ENCODE data around the gene DNASE1L1. TPM values are rescaled to one million over a fixed set of nuclear protein-coding genes. Genes with fewer than 3 reads are reported as not detected.

Gene DNASE1L1
- total RNA-seq, 4 donors from 2014 or later: 21.7 to 41.4 (median 32.1) TPM

DNA sequence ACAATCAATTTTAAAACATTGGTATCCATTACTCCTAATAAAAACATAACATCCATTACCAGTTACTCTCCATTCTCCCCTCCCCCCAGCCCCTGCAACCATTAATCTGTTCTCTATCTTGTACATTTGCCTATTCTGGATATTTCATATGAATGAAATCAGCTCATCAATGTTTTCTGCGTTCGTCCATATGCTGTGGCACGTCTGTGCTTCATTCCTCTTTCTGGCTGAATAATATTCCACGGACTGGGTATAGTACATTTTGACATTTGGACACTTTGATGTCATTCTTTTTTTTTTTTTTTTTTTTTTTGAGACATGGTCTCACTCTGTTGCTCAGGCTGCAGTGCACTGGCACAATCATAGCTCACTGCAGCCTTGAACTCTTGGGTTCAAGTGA is 5.2 kb downstream of the DNASE1L1 start:
- Histone ChIP-seq H3K27me3 (no peaks in the 10 kb centered on the region), H3K9me3 (no peaks in the 10 kb centered on the region), H3K4me3 (no peak overlapping the region), H3K4me1 (peaks cover 10 to 53% (median 15%) of the 10 kb centered on the region in 3 donors), H3K36me3 (peaks cover 10 to 25% (median 14%) of the 10 kb centered on the region in 3 donors), H3K27ac (no peak overlapping the region)
- DNase-seq: no peak
- no peak for TF ChIP-seq CTCF (IDR thresholded peaks at IDR 0.05)
- TF ChIP-seq POLR2A (IDR thresholded peaks at IDR 0.05): no peak
- intact Hi-C loops (cut with DNase I): loop anchor here (5.0 kb wide), 1 partner anchor 128 kb away; no protein-coding TSS in a partner anchor
- WGBS, 2 donors: 83 to 94% methylated on average over 4 of the region's 4 CpGs

- intact Hi-C loops (cut with DNase I): loop anchor here (5.0 kb wide), 1 partner anchor 129 kb away; no protein-coding TSS in a partner anchor
- no peak for DNase-seq
- no peak for TF ChIP-seq POLR2A (IDR thresholded peaks at IDR 0.05)
- TF ChIP-seq CTCF (IDR thresholded peaks at IDR 0.05): no peak
- Histone ChIP-seq H3K4me1 (peaks cover 10 to 46% (median 15%) of the 10 kb centered on the region in 3 donors), H3K27ac (no peak overlapping the region), H3K9me3 (no peaks in the 10 kb centered on the region), H3K36me3 (peaks cover 10 to 25% (median 14%) of the 10 kb centered on the region in 3 donors), H3K4me3 (no peak overlapping the region), H3K27me3 (no peaks in the 10 kb centered on the region)
- WGBS, 2 donors: 90 to 92% methylated on average over 2 to 4 of the region's 10 CpGs
These were observed 5.9 kb downstream of the DNASE1L1 start for GRCh38 chrX:154403192-154403591.

DNA sequence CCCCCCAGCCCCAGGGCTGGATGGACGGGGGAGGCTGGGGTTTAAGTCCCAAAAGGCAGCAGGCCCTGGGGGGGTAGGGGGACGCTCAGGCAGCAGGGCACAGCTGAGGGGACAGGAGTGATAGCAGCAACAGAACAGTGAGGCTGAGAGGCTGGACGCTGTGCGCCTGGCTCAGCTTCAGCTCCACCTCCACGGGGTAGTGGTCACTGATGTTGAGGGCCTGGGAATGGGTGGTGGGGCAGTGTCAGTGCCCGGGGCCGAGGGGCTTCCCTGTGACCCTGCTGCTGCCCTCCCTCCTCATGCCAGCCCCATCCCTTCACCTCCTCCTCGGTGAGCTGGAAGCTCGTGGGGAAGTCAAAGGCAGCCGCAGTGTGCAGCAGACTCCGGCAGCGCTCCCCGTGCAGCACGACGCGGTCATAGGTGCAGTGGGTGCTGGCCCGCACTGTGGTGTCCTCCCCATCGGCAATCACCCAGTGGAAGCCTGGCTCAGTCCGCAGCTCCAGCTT is 6.4 kb downstream of the DNASE1L1 start:
- DNase-seq: no peak
- H3K9me3 ChIP-seq: no peaks in the 10 kb centered on the region
- no peaks in the 10 kb centered on the region for H3K27me3 ChIP-seq
- H3K27ac ChIP-seq: peak overlapping the region; percentile 55 to 69 (median 62)
- peaks cover 10 to 43% (median 15%) of the 10 kb centered on the region in 3 donors for H3K4me1 ChIP-seq
- TF ChIP-seq CTCF (IDR thresholded peaks at IDR 0.05) (no peak), POLR2A (IDR thresholded peaks at IDR 0.05) (no peak)
- 43 to 70% methylated on average over 4 to 15 of the region's 19 CpGs for WGBS, 2 donors
- intact Hi-C loops (cut with DNase I): loop anchor here (5.0 kb wide), 1 partner anchor 130 kb away; no protein-coding TSS in a partner anchor
- peaks cover 10 to 25% (median 14%) of the 10 kb centered on the region in 3 donors for H3K36me3 ChIP-seq
- no peak overlapping the region for H3K4me3 ChIP-seq

GRCh38 chrX:154401918-154402621 is 7.0 kb downstream of the DNASE1L1 start:
- Histone ChIP-seq H3K27me3 (no peaks in the 10 kb centered on the region), H3K27ac (peak overlapping the region; percentile 55 to 69 (median 62)), H3K36me3 (peaks cover 10 to 25% (median 14%) of the 10 kb centered on the region in 3 donors), H3K9me3 (no peaks in the 10 kb centered on the region), H3K4me1 (peaks cover 10 to 47% (median 15%) of the 10 kb centered on the region in 3 donors), H3K4me3 (no peak overlapping the region)
- WGBS, 2 donors: 35 to 41% methylated on average over 4 to 5 of the region's 6 CpGs
- DNase-seq: no peak
- TF ChIP-seq POLR2A (IDR thresholded peaks at IDR 0.05) (no peak), CTCF (IDR thresholded peaks at IDR 0.05) (no peak)
- intact Hi-C loops (cut with DNase I): loop anchor here (5.0 kb wide), 1 partner anchor 130 kb away; no protein-coding TSS in a partner anchor

All from esophagus squamous epithelium (tissue), 5 donors.